Activated CD4-positive, CD25-positive, alpha-beta regulatory T cell treated with anti-CD3 and anti-CD28 coated beads, Interleukin-2, amount 50 U/mL, for 16 hours (primary cell): ENCODE results near the gene LSM7.

Source experiments
- DNase-seq: peaks from one replicate; pipeline ENCODE4 v3.0.0-alpha.2; 2020; ENCODE audit warnings: low read depth, low spot score

LSM7 gene

GRCh38 chr19:2278459-2279158 is 49.8 kb downstream of the LSM7 start:
- no peak for DNase-seq

DNA sequence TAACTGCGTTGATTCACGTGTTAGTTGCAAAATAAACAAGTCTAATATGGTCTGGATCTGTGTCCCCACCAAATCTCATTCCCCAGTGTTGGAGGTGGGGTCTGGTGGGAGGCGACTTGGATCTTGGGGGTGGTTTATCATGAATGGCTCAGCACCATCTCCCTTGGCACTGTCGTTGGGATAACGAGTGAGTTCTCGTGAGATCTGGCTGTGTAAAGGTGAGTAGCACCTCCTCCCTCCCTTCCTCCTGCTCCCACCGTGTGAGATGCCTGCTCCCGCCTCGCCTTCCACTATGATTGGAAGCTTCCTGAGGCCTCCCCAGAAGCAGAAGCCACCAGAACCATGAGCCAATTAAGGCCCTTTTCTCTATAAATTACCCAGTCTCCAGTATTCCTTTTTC is 51.2 kb downstream of the LSM7 start:
- DNase-seq: no peak

DNA sequence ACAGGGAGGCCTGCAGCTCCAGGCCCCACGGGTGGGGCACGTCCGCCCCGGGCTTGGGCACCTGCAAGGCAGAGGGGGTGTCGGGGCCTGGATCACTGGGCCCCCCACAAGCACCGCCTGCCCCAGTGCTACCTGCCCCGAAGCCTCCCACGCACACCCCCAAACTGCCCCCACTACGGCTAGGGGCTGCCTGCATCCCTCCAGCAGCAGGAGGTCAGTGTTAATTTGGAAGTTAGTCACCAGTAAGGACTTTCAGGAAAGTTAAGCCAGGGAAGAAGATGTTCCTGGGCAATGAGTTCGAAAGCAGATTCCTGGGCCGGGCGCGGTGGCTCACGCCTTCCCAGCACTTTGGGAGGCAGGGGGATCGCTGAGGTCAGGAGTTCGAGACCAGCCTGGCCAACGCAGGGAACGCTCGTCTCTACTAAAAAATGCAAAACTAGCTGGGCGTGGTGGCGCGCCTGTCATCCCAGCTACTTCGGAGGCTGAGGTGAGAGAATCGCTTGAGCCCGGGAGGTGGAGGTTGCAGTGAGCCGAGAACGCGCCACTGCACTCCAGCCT is 51.9 kb downstream of the LSM7 start:
- no peak for DNase-seq

- no peak for DNase-seq
Measured at GRCh38 chr19:2275588-2276428, 52.6 kb downstream of the LSM7 start.

DNA sequence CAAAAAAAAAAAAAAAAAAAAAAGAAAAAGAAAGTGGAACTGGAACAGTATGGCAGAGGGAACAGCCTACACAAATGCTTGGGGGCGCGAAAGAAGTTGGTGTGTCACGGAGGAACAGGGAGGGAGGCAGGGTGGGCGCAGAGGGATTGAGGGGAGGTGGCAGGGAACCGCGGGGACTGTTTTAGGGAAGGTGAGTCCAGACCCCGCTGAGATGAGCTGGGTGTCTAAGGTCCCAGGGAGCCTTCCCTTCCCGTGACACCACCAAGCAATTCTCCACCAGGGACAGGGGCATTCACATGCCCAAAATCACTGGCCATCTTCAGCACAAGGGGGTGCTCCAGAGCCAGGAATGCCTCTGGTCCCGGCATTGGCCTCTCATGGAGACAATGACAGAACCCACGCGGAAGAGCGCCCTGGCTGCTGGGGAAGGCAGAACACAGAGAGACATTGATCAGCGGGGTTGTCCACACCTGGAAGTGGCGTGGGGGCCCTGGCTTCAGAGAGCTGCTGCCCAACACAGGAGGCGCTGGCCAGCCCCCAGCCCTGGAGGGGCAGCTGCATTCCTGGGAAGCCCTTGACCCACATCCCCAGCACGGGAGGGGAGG is 53.4 kb downstream of the LSM7 start:
- no peak for DNase-seq

DNA sequence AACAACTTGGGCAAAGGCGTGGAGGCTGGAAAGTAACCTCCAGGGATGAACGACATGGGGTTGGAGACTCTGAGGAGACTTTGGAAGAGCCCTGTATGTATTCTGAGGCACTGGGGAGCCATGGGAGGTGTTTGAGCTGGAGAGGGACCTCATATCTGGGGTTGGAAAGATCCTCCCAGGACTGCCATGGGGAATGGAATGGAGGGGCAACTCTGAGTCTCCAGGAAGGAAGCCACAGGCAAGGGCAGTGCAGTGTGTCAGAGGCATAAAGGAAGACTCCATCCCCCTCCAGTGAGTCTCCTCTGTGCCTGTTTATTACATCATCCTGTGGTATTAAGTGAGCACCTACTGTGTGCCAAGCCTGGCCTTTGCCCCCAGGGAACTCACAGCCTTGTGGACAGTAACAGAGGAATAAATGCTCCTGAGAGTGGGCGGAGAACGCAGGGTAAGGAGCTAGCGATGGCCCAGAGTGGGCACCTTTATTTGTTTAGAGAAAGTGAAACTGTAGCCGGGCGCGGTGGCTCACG is 54.1 kb downstream of the LSM7 start:
- DNase-seq: no peak

- peak; percentile 49 for DNase-seq
Measured at GRCh38 chr19:2273356-2274184, 54.8 kb downstream of the LSM7 start.
